Panc1 (cell line): ENCODE data around the gene KCNMA1. TPM values are rescaled to one million over a fixed set of nuclear protein-coding genes. Genes with fewer than 3 reads are reported as not detected.

Experiments used
- ATAC-seq: fragments of 200-7000 bp; cut with Tn5 transposase; 2 replicates; pipeline ENCODE4 v1.9.1; 2020; ENCODE audit warnings: mild to moderate bottlenecking, moderate library complexity
- BruUV-seq: library from RNA; stranded (reverse); fragments of 400-500 nt; replicated peaks from 2 replicates; lab custom pipeline; 2021; lab: Mats Ljungman, UMichigan
- CTCF ChIA-PET: fragments of 300-600 bp; sonication (Branson Sonifier 250); formaldehyde crosslinking; loops from one replicate; lab custom pipeline; 2022; ENCODE audit warnings: antibody characterized with exemption; lab: Charles Lee
- POLR2A ChIA-PET: fragments of 300-600 bp; sonication (Branson Sonifier 250); formaldehyde crosslinking; loops from one replicate; lab custom pipeline; 2022; ENCODE audit warnings: antibody characterized with exemption; lab: Charles Lee
- DNase-seq: peaks from one replicate; pipeline ENCODE4 v3.0.0-alpha.2; 2010; ENCODE audit warnings: low read depth, low spot score
- H3K27ac ChIP-seq: 2 replicates; pipeline ENCODE4 v1.5.1; 2011; ENCODE audit warnings: mild to moderate bottlenecking, low read length, inconsistent platforms
- H3K27me3 ChIP-seq: fragments of 200-500 bp; sonication (Bioruptor generic); 2 replicates; pipeline ENCODE4 v1.6.0; 2014; ENCODE audit warnings: low read length, inconsistent platforms; ENCODE audit not compliant: control insufficient read depth, insufficient read depth
- H3K36me3 ChIP-seq: fragments of 200-500 bp; sonication (Bioruptor generic); 2 replicates; pipeline ENCODE4 v1.5.1; 2014; ENCODE audit warnings: inconsistent platforms, mild to moderate bottlenecking, low read length, moderate library complexity; ENCODE audit not compliant: control insufficient read depth, insufficient read depth
- H3K4me1 ChIP-seq: 2 replicates; pipeline ENCODE4 v1.5.1; 2011; ENCODE audit warnings: inconsistent platforms, mild to moderate bottlenecking, low read length, moderate library complexity; ENCODE audit not compliant: control insufficient read depth, insufficient read depth
- H3K4me3 ChIP-seq, 2 experiments: 2 replicates each; pipeline ENCODE4 v1.5.1; 2011 to 2012; ENCODE audit warnings: low read depth in 2 of 2, low read length in 2 of 2, mild to moderate bottlenecking in 2 of 2, inconsistent platforms in 1 of 2, moderate library complexity in 1 of 2
- H3K9me3 ChIP-seq: fragments of 200-500 bp; sonication (Bioruptor generic); 2 replicates; pipeline ENCODE4 v1.5.1; 2014; ENCODE audit warnings: low read depth, mild to moderate bottlenecking, inconsistent platforms, low read length, moderate library complexity; ENCODE audit not compliant: control insufficient read depth, insufficient read depth
- CTCF ChIP-seq: fragments of 450-650 bp; IDR thresholded peaks from 2 replicates; pipeline ENCODE4 v1.5.1; 2017; ENCODE audit warnings: mild to moderate bottlenecking
- POLR2AphosphoS5 ChIP-seq: IDR thresholded peaks from 2 replicates; pipeline ENCODE4 v1.6.1; 2012; ENCODE audit warnings: mild to moderate bottlenecking, low read depth, low read length, moderate library complexity
- REST ChIP-seq, 2 experiments: IDR thresholded peaks; 2 replicates each; pipeline ENCODE4 v1.6.1; 2011 to 2012; ENCODE audit warnings: low read depth in 2 of 2, control low read depth in 1 of 2, low read length in 1 of 2, mild to moderate bottlenecking in 1 of 2, moderate library complexity in 1 of 2; ENCODE audit not compliant: insufficient read depth in 1 of 2
- SIN3A ChIP-seq: IDR thresholded peaks from 2 replicates; pipeline ENCODE4 v1.6.1; 2012; ENCODE audit warnings: low read depth, mild to moderate bottlenecking, low read length, moderate library complexity, borderline replicate concordance; ENCODE audit not compliant: insufficient read depth
- TCF7L2 ChIP-seq: IDR thresholded peaks from 2 replicates; pipeline ENCODE4 v1.6.1; 2011; ENCODE audit warnings: mild to moderate bottlenecking, low read depth, low read length, inconsistent platforms
- in situ Hi-C: cut with HindIII; loops from 2 replicates; pipeline ENCODE4 v1.10.0; 2016; ENCODE audit warnings: low sequenced_read_pairs, low pct_unique_long_range_greater_than_20kb
- intact Hi-C: fragments of 100-400 bp; cut with micrococcal nuclease; formaldehyde crosslinking; loops from one replicate; pipeline ENCODE4 v1.10.0; 2022; ENCODE audit not compliant: unreplicated experiment
- total RNA-seq: library from RNA; stranded (reverse); gene quantifications from one replicate; pipeline ENCODE4 v1.2.1, GENCODE V29; 2021; ENCODE audit not compliant: unreplicated experiment

The KCNMA1 gene
- total RNA-seq, 1 experiment from 2014 or later: 91.9 TPM

- no TSS peak for BruUV-seq
- H3K4me3 ChIP-seq: no peak overlapping the region
- TF ChIP-seq POLR2AphosphoS5: no peak
- no peak for TF ChIP-seq REST (IDR thresholded peaks at IDR 0.05; ENCODE audit: insufficient read depth in 1 of 2, low read depth in 2 of 2, low read length in 1 of 2)
- no peak for TF ChIP-seq TCF7L2
- no peak for TF ChIP-seq SIN3A
- TF ChIP-seq CTCF: no peak
- no peaks in the 10 kb centered on the region for H3K9me3 ChIP-seq
- peak overlapping the region; percentile 55 for H3K27ac ChIP-seq
- ATAC-seq (no peak), DNase-seq (no peak)
- ChIA-PET CTCF (no interaction called here), POLR2A (interaction anchor here (0.6 to 1.1 kb wide), 3 partner anchors 18 to 341 kb away, joined by 3 read pairs; no protein-coding TSS in a partner anchor)
- H3K27me3 ChIP-seq: no peaks in the 10 kb centered on the region
- intact Hi-C loops: no loop called here
- H3K4me1 ChIP-seq: peaks cover 75% of the 10 kb centered on the region
- H3K36me3 ChIP-seq: no peaks in the 10 kb centered on the region
- in situ Hi-C loops: no loop called here
Measured at GRCh38 chr10:77586719-77587415, 50.7 kb downstream of the KCNMA1 start.

- no TSS peak for BruUV-seq
- ChIA-PET POLR2A (no interaction called here), CTCF (no interaction called here)
- no peak for ATAC-seq
- no peak overlapping the region for H3K4me3 ChIP-seq
- H3K4me1 ChIP-seq: peaks cover 74% of the 10 kb centered on the region
- H3K36me3 ChIP-seq: no peaks in the 10 kb centered on the region
- peak overlapping the region; percentile 55 for H3K27ac ChIP-seq
- DNase-seq: no peak
- in situ Hi-C loops: no loop called here
- intact Hi-C loops: no loop called here
- no peak for TF ChIP-seq TCF7L2
- no peak for TF ChIP-seq POLR2AphosphoS5
- TF ChIP-seq SIN3A: no peak
- no peak for TF ChIP-seq REST (IDR thresholded peaks at IDR 0.05; ENCODE audit: insufficient read depth in 1 of 2, low read depth in 2 of 2, low read length in 1 of 2)
- TF ChIP-seq CTCF: no peak
- no peaks in the 10 kb centered on the region for H3K27me3 ChIP-seq
- H3K9me3 ChIP-seq: no peaks in the 10 kb centered on the region
Measured at GRCh38 chr10:77584938-77585337, 52.7 kb downstream of the KCNMA1 start.
